K562 (cell line): ENCODE results near the gene ZSCAN21. TPM values are rescaled to one million over a fixed set of nuclear protein-coding genes. Genes with fewer than 3 reads are reported as not detected.

Experiments
- ATAC-seq: fragments of 200-7000 bp; cut with Tn5 transposase; 3 replicates; pipeline ENCODE4 v1.9.1; 2020; ENCODE audit warnings: moderate library complexity
- BruUV-seq: library from RNA; stranded (reverse); fragments of 400-500 nt; replicated peaks from 2 replicates; lab custom pipeline; 2021; lab: Mats Ljungman, UMichigan
- CTCF ChIA-PET: fragments of 300-600 bp; formaldehyde crosslinking; extraction: SDS; loops from one replicate; lab custom pipeline; 2021; ENCODE audit warnings: low intra/inter-chr PET ratio; lab: Yijun Ruan, JAX
- POLR2A ChIA-PET: fragments of 300-600, 350-650 bp; sonication (Branson Sonifier 250); formaldehyde crosslinking; extraction: SDS; loops from one replicate; lab custom pipeline; 2021; ENCODE audit warnings: antibody characterized with exemption, inconsistent platforms; lab: Yijun Ruan, JAX
- DNase-seq, 4 experiments: peaks; one replicate each; pipeline versions ENCODE4 v3.0.0 to v3.0.0-alpha.2; 2011 to 2018; ENCODE audit warnings: low spot score in 3 of 4, mixed read lengths in 3 of 4; ENCODE audit errors: extremely low read depth in 1 of 4
- FAIRE-seq: peaks from 2 replicates; lab custom pipeline; 2011; peaks lifted over from hg19 to GRCh38; lab: Jason Lieb, UNC
- H2AFZ ChIP-seq: 2 replicates; pipeline ENCODE4 v1.6.0; 2011; ENCODE audit warnings: low read depth, low read length, control low read depth, inconsistent platforms
- H3K27ac ChIP-seq: fragments of 200-600 bp; 3 replicates; pipeline ENCODE4 v1.8.0; 2011; ENCODE audit warnings: low read depth, mild to moderate bottlenecking, control low read depth, inconsistent platforms, low read length, moderate library complexity, mixed read lengths; ENCODE audit errors: extremely low read depth
- H3K27me3 ChIP-seq, 2 experiments: fragments of 300-600 bp in 1 of 2; 2 replicates in 1 of 2; 3 replicates in 1 of 2; pipeline versions ENCODE4 v1.6.0 to v1.8.0; 2011; ENCODE audit warnings: inconsistent platforms in 2 of 2, low read length in 2 of 2, mild to moderate bottlenecking in 1 of 2, mixed read lengths in 1 of 2, moderate library complexity in 1 of 2; ENCODE audit not compliant: control insufficient read depth in 2 of 2, insufficient read depth in 2 of 2
- H3K36me3 ChIP-seq: fragments of 300-600 bp; 3 replicates; pipeline ENCODE4 v1.8.0; 2011; ENCODE audit warnings: mild to moderate bottlenecking, low read length, inconsistent platforms; ENCODE audit not compliant: control insufficient read depth, insufficient read depth
- H3K4me1 ChIP-seq, 2 experiments: fragments of 200-600 bp in 1 of 2; replicated peaks in 1 of 2; 2 replicates in 1 of 2; 3 replicates in 1 of 2; pipeline versions ENCODE4 v1.5.1 to v1.8.0; 2011; ENCODE audit warnings: inconsistent platforms in 2 of 2, low read length in 2 of 2, mild to moderate bottlenecking in 1 of 2, mixed read lengths in 1 of 2, moderate library complexity in 1 of 2; ENCODE audit not compliant: control insufficient read depth in 2 of 2, insufficient read depth in 2 of 2
- H3K4me2 ChIP-seq: 2 replicates; pipeline ENCODE4 v1.6.1; 2011; ENCODE audit warnings: low read length, control low read depth, inconsistent platforms, mixed read lengths; ENCODE audit not compliant: insufficient read depth
- H3K4me3 ChIP-seq: fragments of 200-600 bp; sonication (generic), shearing (Covaris generic); 2 replicates; pipeline ENCODE4 v1.5.1; 2016; ENCODE audit warnings: control low read depth, inconsistent platforms
- H3K79me2 ChIP-seq: fragments of 200-600 bp; 3 replicates; pipeline ENCODE4 v1.8.0; 2011; ENCODE audit warnings: low read length, inconsistent platforms; ENCODE audit not compliant: control insufficient read depth, insufficient read depth
- H3K9ac ChIP-seq, 2 experiments: 2 replicates each; pipeline versions ENCODE4 v1.6.0 to v1.6.1; 2011; ENCODE audit warnings: low read depth in 2 of 2, low read length in 2 of 2, control low read depth in 1 of 2, inconsistent platforms in 1 of 2, mild to moderate bottlenecking in 1 of 2, mixed read lengths in 1 of 2; ENCODE audit not compliant: insufficient read depth in 1 of 2
- H3K9me1 ChIP-seq: one replicate; pipeline ENCODE4 v1.6.0; 2011; ENCODE audit warnings: inconsistent platforms, mild to moderate bottlenecking, low read length, moderate library complexity; ENCODE audit not compliant: control insufficient read depth, insufficient read depth
- H3K9me3 ChIP-seq: replicated peaks from 2 replicates; pipeline ENCODE4 v1.5.1; 2011; ENCODE audit warnings: low read depth, low read length, inconsistent platforms; ENCODE audit not compliant: control insufficient read depth, insufficient read depth
- H4K20me1 ChIP-seq: replicated peaks from 2 replicates; pipeline ENCODE4 v1.6.1; 2011; ENCODE audit warnings: low read length, inconsistent platforms, mixed read lengths; ENCODE audit not compliant: control insufficient read depth, insufficient read depth
- CTCF ChIP-seq, 3 experiments: IDR thresholded peaks in 2 of 3; conservative IDR thresholded peaks in 1 of 3; 2 replicates each; pipeline ENCODE4 v1.5.1; 2011 to 2012; ENCODE audit warnings: low read length in 3 of 3, mild to moderate bottlenecking in 3 of 3, control low read depth in 2 of 3, improper control_type of control experiment in 1 of 3, inconsistent platforms in 1 of 3, low read depth in 1 of 3, mixed read lengths in 1 of 3, moderate library complexity in 1 of 3; ENCODE audit not compliant: insufficient read depth in 2 of 3
- E2F8 ChIP-seq: fragments of 450-650 bp; IDR thresholded peaks from 2 replicates; pipeline ENCODE4 v1.7.1; 2018; ENCODE audit warnings: mild to moderate bottlenecking, low read depth; ENCODE audit not compliant: partially characterized antibody
- HNRNPL ChIP-seq: fragments of 200-400 bp; formaldehyde crosslinking; IDR thresholded peaks from 2 replicates; pipeline ENCODE4 v1.6.1; 2017; ENCODE audit warnings: low read depth, mild to moderate bottlenecking, low read length
- NR2C2 ChIP-seq, 2 experiments: fragments of 200-800 bp in 1 of 2; sonication (Bioruptor generic) in 1 of 2; sonication (generic) in 1 of 2; formaldehyde crosslinking in 1 of 2; IDR thresholded peaks; 2 replicates each; pipeline versions ENCODE4 v1.6.1 to v1.8.0; 2016 to 2022; ENCODE audit warnings: mild to moderate bottlenecking in 1 of 2, missing compliant biosample characterization in 1 of 2, missing genetic modification characterization in 1 of 2, missing genetic modification reagents in 1 of 2
- POLR2AphosphoS5 ChIP-seq: IDR thresholded peaks from 2 replicates; pipeline ENCODE4 v1.6.1; 2011; ENCODE audit warnings: mild to moderate bottlenecking, low read depth, low read length, moderate library complexity; ENCODE audit not compliant: control insufficient read depth, insufficient read depth
- POLR2G ChIP-seq: fragments of 200-400 bp; formaldehyde crosslinking; IDR thresholded peaks from 2 replicates; pipeline ENCODE4 v1.6.1; 2017; ENCODE audit warnings: low read depth, mild to moderate bottlenecking, antibody characterized with exemption, low read length, moderate library complexity
- RBFOX2 ChIP-seq: fragments of 200-400 bp; formaldehyde crosslinking; IDR thresholded peaks from 2 replicates; pipeline ENCODE4 v1.6.1; 2017; ENCODE audit warnings: low read depth, mild to moderate bottlenecking, low read length, moderate library complexity
- SPI1 ChIP-seq: IDR thresholded peaks from 2 replicates; pipeline ENCODE4 v1.6.1; 2011; ENCODE audit warnings: low read depth, low read length, control low read depth, borderline replicate concordance
- WGBS: fragments of 100-300 bp; shearing (Covaris generic); methylation state at CpG from one replicate; pipeline ENCODE4 v1.1.6; 2016; ENCODE audit warnings: low coverage, mixed read lengths; ENCODE audit not compliant: insufficient coverage; ENCODE audit errors: missing lambda C conversion rate; 5-methylcytosine and 5-hydroxymethylcytosine counted together
- in situ Hi-C: fragments of 300-500 bp; cut with MboI; formaldehyde crosslinking; loops from 4 replicates; pipeline ENCODE4 v1.15.0; 2018; ENCODE audit warnings: inconsistent platforms, mixed read lengths
- intact Hi-C: fragments of 100-400 bp; cut with micrococcal nuclease; formaldehyde crosslinking; loops from 2 replicates; pipeline ENCODE4 v1.14.2; 2022
- polyA plus RNA-seq, 8 experiments: library from polyadenylated mRNA; depleted of rRNA in 4 of 8; stranded (reverse) in 5 of 8; unstranded in 3 of 8; fragments of >200 nt; fragmentation: Nextera tagmentation in 2 of 8; fragmentation: Illumina TruSeq in 1 of 8; extraction: Ambion mirVana in 2 of 8; extraction: Trizol in 1 of 8; gene quantifications; 2 replicates each; pipeline versions ENCODE4 v1.2.1 to v1.2.3, GENCODE V29; 2011 to 2014; ENCODE audit warnings: inconsistent platforms in 1 of 8, missing spikeins in 1 of 8
- total RNA-seq, 7 experiments: library from RNA; depleted of rRNA in 6 of 7; stranded (reverse); fragments of >200 nt in 6 of 7; fragmentation: Illumina TruSeq in 2 of 7; extraction: Trizol in 2 of 7; gene quantifications; 2 replicates each; pipeline versions ENCODE4 v1.2.1 to v1.2.3, GENCODE V29; 2011 to 2021; ENCODE audit warnings: low replicate concordance in 1 of 7
- TF ChIP-seq, protein P1 (sequence below): fragments of 450-650 bp; IDR thresholded peaks from 2 replicates; pipeline ENCODE4 v1.6.1; 2014; ENCODE audit warnings: low read depth, mild to moderate bottlenecking, moderate library complexity, borderline replicate concordance

ZSCAN21 gene
- total and polyA plus RNA-seq, 9 of the 15 experiments (the other 6 are each of a cell fraction or from before 2014, with no cell fraction given) = 5.9 to 15.5 (median 13.2) TPM

- Histone ChIP-seq H3K9ac (peak overlapping the region in 1 of 2 experiments; percentile 7; a peak in 1 of 4 replicates), H3K4me1 (peaks cover 9 to 41% of the 10 kb centered on the region in 2 experiments; a peak in 4 of 5 replicates), H2AFZ (no peak overlapping the region), H4K20me1 (peaks cover 40% of the 10 kb centered on the region), H3K4me2 (no peak overlapping the region), H3K9me1 (peaks cover 3% of the 10 kb centered on the region), H3K79me2 (peaks cover 60% of the 10 kb centered on the region), H3K4me3 (no peak overlapping the region), H3K27me3 (no peaks in the 10 kb centered on the region), H3K36me3 (peaks cover 74% of the 10 kb centered on the region), H3K9me3 (no peaks in the 10 kb centered on the region), H3K27ac (no peak overlapping the region)
- in situ Hi-C loops = no loop called here
- POLR2A ChIA-PET = interaction anchor here (1.1 to 4.6 kb wide), 3 partner anchors 9 to 18 kb away, joined by 4 to 115 read pairs (median 4); partner anchors contain the start of gene COPS6
- DNase-seq (no peak), ATAC-seq (no peak), FAIRE-seq (no peak)
- intact Hi-C loops = no loop called here
- 0 out of 2 replicates have a peak, but pooled peaks have one; percentile 19 for TF ChIP-seq NR2C2 (CRISPR knock-in tag; IDR thresholded peaks at IDR 0.05)
- TF ChIP-seq NR2C2 (tag; IDR thresholded peaks at IDR 0.05) = no peak
- no peak for TF ChIP-seq E2F8
- no peak for TF ChIP-seq CTCF (IDR thresholded peaks at IDR 0.05 in 2 of 3, conservative IDR thresholded peaks at IDR 0.05 in 1 of 3; ENCODE audit: insufficient read depth in 2 of 3, low read depth in 1 of 3, low read length in 3 of 3)
- TF ChIP-seq HNRNPL = no peak
- no peak for TF ChIP-seq POLR2G
- TF ChIP-seq SPI1 = 0 out of 2 replicates have a peak, but pooled peaks have one; percentile 1
- peak; percentile 62; the same call in 1 of the 2 replicates for TF ChIP-seq RBFOX2
- TF ChIP-seq POLR2AphosphoS5 = peak; percentile 14; the same call in 1 of the 2 replicates
- TF ChIP-seq, protein P1, sequence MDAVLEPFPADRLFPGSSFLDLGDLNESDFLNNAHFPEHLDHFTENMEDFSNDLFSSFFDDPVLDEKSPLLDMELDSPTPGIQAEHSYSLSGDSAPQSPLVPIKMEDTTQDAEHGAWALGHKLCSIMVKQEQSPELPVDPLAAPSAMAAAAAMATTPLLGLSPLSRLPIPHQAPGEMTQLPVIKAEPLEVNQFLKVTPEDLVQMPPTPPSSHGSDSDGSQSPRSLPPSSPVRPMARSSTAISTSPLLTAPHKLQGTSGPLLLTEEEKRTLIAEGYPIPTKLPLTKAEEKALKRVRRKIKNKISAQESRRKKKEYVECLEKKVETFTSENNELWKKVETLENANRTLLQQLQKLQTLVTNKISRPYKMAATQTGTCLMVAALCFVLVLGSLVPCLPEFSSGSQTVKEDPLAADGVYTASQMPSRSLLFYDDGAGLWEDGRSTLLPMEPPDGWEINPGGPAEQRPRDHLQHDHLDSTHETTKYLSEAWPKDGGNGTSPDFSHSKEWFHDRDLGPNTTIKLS = no peak
- TSS peak; percentile 39 for BruUV-seq
- CTCF ChIA-PET = no interaction called here
- WGBS = 94% methylated on average over 10 of the region's 10 CpGs
Measured at GRCh38 chr7:100098913-100099312, 49.3 kb downstream of the ZSCAN21 start.
